Endothelial cell of umbilical vein (primary cell): ENCODE results near the gene GTF2IRD1.
"Not testable (repeated sequence)": the region's sequence is repeated elsewhere in the genome, so short reads cannot be mapped to it uniquely, and the experiment has no call there.

Source experiments
- CTCF ChIP-seq, 2 donors: IDR thresholded peaks; 1 replicate in 1 of 2; 2 replicates in 1 of 2; pipeline ENCODE4 v1.5.1; 2011; ENCODE audit warnings: low read length in 2 of 2, mild to moderate bottlenecking in 2 of 2, moderate library complexity in 2 of 2, control low read depth in 1 of 2, inconsistent platforms in 1 of 2, low read depth in 1 of 2; ENCODE audit not compliant: insufficient read depth in 1 of 2; ENCODE audit errors: extremely low read depth in 1 of 2
- FOS ChIP-seq: IDR thresholded peaks from 2 replicates; pipeline ENCODE4 v1.6.1; 2011; ENCODE audit warnings: mild to moderate bottlenecking, low read length, moderate library complexity, borderline replicate concordance; ENCODE audit not compliant: insufficient read depth
- MYC ChIP-seq: IDR thresholded peaks from one replicate; pipeline ENCODE4 v1.6.1; 2011; ENCODE audit warnings: mild to moderate bottlenecking, low read depth, low read length
- POLR2A ChIP-seq: IDR thresholded peaks from 2 replicates; pipeline ENCODE4 v1.6.1; 2012; ENCODE audit warnings: low read depth, mild to moderate bottlenecking, control low read depth, low read length
- POLR2AphosphoS5 ChIP-seq: IDR thresholded peaks from 2 replicates; pipeline ENCODE4 v1.6.1; 2012; ENCODE audit warnings: low read depth, mild to moderate bottlenecking, control low read depth, low read length, moderate library complexity; ENCODE audit not compliant: insufficient read depth

- not testable (repeated sequence) for TF ChIP-seq POLR2AphosphoS5; CTCF (IDR thresholded peaks at IDR 0.05; ENCODE audit: extremely low read depth in 1 of 2, insufficient read depth in 1 of 2, low read depth in 1 of 2, low read length in 2 of 2); POLR2A; MYC; FOS
Observed at GRCh38 chr7:74528773-74529172, 75.1 kb downstream of the GTF2IRD1 start.
